DMS 273 (cell line): Measurements from ENCODE around the gene PRDM7.
A peak's percentile ranks its signal among the peaks of the same experiment; 100 is the strongest.
"Not testable (repeated sequence)": the region's sequence is repeated elsewhere in the genome, so short reads cannot be mapped to it uniquely, and the experiment has no call there.

ENCODE experiments used
- DNase-seq: peaks from one replicate; lab custom pipeline; 2025; ENCODE audit not compliant: unreplicated experiment; lab: John Stamatoyannopoulos, UW

PRDM7 gene

GRCh38 chr16:90015586-90016338 lies 61.4 kb downstream of the PRDM7 start:
- no peak for DNase-seq

GRCh38 chr16:90012991-90013745 lies 64.0 kb downstream of the PRDM7 start:
- no peak for DNase-seq

GRCh38 chr16:90011908-90012501 lies 65.1 kb downstream of the PRDM7 start:
- no peak for DNase-seq

GRCh38 chr16:90011508-90011819 lies 65.7 kb downstream of the PRDM7 start:
- no peak for DNase-seq

GRCh38 chr16:90010676-90011507 lies 66.2 kb downstream of the PRDM7 start:
- DNase-seq = no peak

GRCh38 chr16:90009172-90009899 lies 67.8 kb downstream of the PRDM7 start:
- no peak for DNase-seq

- DNase-seq = peak; percentile 41
These were observed 68.4 kb downstream of the PRDM7 start for GRCh38 chr16:90008708-90009145.

- DNase-seq = not testable (repeated sequence)
These were observed 69.4 kb downstream of the PRDM7 start for GRCh38 chr16:90007635-90008234.

GRCh38 chr16:90007015-90007414 lies 70.1 kb downstream of the PRDM7 start:
- DNase-seq = no peak
